MV-4-11 (cell line): ENCODE data around the gene CDK9.
A peak's percentile ranks its signal among the peaks of the same experiment; 100 is the strongest.

ENCODE experiments used
- DNase-seq: peaks from one replicate; lab custom pipeline; 2025; lab: John Stamatoyannopoulos, UW

The CDK9 gene

DNA sequence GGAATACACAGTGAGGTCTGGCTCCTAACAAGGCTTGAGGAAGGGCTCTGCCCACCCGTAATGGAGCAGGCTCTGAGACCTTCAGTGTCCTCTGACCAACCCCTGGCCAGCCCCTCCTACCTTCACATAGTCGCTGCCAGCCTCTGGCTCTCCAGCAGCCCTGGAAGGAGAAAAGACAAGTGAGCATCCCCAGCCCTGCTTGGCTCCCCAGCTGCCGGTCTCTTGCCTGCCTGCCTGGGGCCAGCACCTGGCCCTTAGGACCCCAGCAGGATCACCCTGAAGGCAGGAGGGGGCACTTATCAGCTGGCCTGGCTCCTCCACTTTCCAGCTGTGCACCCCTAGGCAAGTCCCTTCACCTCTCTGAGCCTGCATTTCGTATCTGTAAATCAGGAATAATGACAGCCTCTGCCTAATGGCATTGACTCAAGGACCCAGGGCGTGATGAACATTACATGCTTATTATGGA lies 24.3 kb upstream of the CDK9 start:
- DNase-seq, result no peak

DNA sequence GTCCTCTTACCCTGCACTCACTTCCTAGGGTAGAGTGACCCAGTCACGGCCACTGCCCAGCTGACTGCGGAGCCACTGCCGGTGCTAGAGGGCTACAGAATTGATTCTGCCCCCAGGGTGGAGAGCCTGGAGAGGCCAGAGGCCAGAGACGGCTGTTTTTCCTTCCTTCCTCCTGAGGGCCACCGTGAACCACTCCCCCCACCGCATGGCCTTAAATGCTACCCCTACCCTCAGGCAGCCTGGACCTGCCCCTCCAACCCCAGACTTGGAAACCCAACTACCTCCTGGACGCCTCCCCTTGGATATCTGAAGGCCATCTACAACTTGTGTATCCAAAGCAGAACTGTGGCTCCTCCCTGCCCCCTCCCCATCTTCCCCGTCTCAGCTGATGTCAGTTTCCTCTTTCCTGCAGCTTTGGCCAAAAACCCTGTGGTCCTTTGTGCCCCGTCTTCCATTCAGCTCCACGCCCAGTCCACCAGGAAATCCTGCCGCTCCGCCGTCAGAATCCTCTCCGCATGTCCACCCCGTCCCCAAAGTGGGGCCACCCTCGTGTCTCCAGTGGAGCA lies 23.6 kb upstream of the CDK9 start:
- DNase-seq, result peak; percentile 10

GRCh38 chr9:127763918-127764384 lies 21.9 kb upstream of the CDK9 start:
- DNase-seq, result peak; percentile 29

- no peak for DNase-seq
These were observed 20.4 kb upstream of the CDK9 start for GRCh38 chr9:127765418-127765817.

DNA sequence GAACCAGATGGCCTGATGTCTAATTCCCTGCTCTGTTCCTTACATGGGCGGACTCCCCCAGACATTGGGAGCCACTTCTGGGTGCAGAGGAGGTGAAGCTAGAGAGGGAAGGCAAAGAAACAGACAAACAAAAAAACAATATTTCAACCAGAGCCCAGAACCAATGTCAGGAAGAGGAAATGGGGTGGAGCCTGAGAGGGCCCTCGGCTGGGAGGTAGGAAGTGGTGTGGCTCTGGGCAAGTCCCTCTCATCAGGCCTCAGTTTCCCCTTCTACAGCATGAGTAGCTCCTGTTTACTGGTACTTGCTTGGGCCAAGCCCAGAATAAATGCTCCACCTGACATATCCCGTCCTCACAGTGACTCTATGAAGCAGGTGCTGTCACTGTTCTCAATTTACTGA lies 18.4 kb upstream of the CDK9 start:
- DNase-seq, result no peak

- no peak for DNase-seq
These were observed 17.9 kb upstream of the CDK9 start for GRCh38 chr9:127767909-127768331.

- peak; percentile 26 for DNase-seq
These were observed 17.1 kb upstream of the CDK9 start for GRCh38 chr9:127768698-127769097.

GRCh38 chr9:127769101-127769500 lies 16.7 kb upstream of the CDK9 start:
- DNase-seq, result no peak

- DNase-seq, result no peak
These were observed 15.8 kb upstream of the CDK9 start for GRCh38 chr9:127769929-127770582.

GRCh38 chr9:127770583-127770904 lies 15.3 kb upstream of the CDK9 start:
- no peak for DNase-seq

GRCh38 chr9:127770905-127771569 lies 14.8 kb upstream of the CDK9 start:
- DNase-seq, result peak; percentile 95

- DNase-seq, result no peak
These were observed 14.2 kb upstream of the CDK9 start for GRCh38 chr9:127771570-127772189.

DNA sequence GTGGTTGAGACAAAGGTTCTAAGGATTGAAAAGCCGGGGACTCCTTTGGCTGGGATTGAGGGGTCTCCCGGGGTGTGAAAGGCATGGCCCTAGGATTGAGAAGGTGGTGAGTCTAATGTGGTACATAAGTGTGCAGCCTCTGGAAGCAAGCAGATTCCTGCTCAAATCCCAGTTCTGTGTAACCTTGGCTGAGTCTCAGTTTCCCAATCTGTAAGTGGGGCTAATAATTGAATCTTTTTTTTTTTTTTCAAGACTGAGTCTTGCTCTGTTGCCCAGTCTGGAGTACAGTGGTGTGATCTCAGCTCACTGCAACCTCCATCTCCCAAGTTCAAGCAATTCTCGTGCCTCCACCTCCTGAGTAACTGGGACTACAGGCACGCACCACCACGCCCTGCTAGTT lies 13.2 kb upstream of the CDK9 start:
- DNase-seq, result no peak

GRCh38 chr9:127773272-127773671 lies 12.6 kb upstream of the CDK9 start:
- no peak for DNase-seq

DNA sequence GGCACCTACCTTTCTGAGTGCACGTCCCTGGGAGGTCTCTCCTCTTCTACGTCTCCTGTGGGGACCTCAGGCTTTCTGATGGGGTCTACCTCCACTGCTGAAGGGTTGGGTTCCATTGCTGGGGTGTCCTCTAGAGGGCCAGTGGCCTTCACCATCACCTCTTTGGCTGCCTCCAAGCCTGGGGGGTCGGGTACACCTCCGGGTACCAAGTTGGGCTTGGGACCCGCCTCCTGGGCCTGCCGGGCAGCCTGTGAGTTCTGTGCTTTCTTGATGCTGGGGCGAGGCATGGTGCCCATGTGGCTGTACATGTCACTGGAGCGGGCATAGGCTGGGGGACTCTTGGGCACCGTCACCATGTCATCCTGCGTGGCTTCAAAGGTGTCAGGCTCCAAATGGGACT lies 11.9 kb upstream of the CDK9 start:
- no peak for DNase-seq

- peak; percentile 84 for DNase-seq
These were observed 9.5 kb upstream of the CDK9 start for GRCh38 chr9:127776195-127776923.

- DNase-seq, result no peak
These were observed 8.9 kb upstream of the CDK9 start for GRCh38 chr9:127776924-127777289.

- DNase-seq, result no peak
These were observed 8.4 kb upstream of the CDK9 start for GRCh38 chr9:127777368-127777980.

DNA sequence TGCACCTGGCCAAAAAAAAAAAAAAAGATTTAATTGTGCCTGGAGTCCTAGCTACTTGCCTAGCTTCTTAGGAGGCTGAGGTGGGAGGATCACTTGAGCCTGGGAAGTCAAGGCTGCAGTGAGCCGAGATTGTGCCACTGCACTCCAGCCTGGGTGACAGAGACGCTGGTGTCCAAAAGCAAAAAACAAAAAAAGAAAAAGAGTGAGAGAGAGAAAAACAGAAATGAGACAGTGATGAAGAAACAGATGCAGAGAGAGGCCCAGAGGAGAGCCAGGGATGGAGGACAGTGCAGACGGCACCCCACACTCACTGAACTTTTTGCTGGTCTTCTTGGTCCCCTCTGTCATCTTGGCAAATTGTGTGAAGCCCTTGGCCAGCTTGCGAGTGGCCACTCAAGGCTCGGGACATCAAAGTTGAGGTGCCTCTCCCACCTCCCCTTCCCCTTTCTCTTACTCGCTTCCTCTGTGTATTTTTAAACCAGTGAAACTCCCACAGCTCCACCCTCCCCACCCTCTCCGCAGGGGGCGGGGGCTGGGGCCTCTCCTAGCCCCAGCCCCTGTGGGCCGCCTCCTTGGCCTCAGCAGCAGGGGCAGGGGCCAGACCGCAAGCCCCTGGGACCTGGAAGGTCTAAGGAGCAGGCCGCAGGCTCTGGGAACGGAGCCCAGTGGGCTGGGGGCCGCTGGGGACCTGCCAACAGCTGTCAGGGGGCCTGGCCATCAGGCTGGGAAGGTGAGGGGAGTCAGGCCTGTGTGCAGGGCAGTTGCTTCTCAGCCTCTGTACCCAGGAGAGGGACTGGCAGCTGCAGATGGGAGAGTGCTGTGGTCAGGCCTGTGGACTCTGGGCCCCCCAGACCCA lies 7.3 kb upstream of the CDK9 start, which contains the start of gene SH2D3C:
TSS of gene SH2D3C (minus strand) at position 387 of the 856 bp plus-strand sequence. CDS start at position 348, 39 bp downstream.
- peak; percentile 78 for DNase-seq

DNA sequence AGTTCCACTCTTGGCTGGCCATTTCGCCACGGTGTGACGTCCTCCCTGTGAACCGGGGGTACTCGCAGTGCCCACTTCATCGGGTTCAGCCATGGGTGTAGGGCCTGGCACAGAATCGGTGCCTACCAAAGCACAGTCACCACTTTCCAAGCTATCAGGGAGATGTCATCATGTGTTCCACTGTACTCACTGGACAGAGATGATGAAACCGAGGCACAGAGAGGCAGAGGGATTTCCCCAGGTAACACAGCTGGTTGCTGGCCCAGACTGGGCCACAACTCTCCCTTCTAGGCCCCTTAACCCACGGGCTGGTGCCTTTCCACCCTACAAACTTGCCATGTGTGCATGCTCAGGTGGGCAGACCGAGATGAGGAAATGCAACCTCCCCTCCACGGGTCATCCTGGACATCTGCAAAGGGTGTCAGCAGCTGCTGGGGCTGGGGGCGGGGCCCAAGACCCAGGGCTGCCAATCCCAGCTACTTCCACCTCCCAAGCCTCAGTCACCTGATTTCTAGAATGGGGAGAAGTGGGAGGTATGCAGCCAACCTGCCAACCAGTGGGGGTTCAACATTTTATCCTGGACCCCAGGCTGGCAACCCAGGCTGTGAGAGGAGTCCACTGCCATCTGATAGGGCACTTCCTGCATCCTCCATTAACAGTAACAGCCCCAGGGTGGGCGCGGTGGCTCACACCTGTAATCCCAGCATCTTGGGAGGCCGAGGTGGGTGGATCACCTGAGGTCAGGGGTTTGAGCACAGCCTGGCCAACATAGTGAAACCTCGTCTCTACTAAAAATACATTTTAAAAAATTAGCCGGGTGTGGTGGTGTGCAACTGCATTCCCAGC lies 6.5 kb upstream of the CDK9 start:
- DNase-seq, result peak; percentile 75
